Jurkat, Clone E6-1 (cell line): Measurements from ENCODE around the gene TDRD9.

Source experiments
- DNase-seq: peaks from one replicate; pipeline ENCODE4 v3.0.0-alpha.2; 2011; ENCODE audit warnings: low read depth, low spot score
- H3K4me3 ChIP-seq: 2 replicates; pipeline ENCODE4 v1.5.1; 2011; ENCODE audit warnings: mild to moderate bottlenecking, low read length, control low read depth, moderate library complexity

The TDRD9 gene

DNA sequence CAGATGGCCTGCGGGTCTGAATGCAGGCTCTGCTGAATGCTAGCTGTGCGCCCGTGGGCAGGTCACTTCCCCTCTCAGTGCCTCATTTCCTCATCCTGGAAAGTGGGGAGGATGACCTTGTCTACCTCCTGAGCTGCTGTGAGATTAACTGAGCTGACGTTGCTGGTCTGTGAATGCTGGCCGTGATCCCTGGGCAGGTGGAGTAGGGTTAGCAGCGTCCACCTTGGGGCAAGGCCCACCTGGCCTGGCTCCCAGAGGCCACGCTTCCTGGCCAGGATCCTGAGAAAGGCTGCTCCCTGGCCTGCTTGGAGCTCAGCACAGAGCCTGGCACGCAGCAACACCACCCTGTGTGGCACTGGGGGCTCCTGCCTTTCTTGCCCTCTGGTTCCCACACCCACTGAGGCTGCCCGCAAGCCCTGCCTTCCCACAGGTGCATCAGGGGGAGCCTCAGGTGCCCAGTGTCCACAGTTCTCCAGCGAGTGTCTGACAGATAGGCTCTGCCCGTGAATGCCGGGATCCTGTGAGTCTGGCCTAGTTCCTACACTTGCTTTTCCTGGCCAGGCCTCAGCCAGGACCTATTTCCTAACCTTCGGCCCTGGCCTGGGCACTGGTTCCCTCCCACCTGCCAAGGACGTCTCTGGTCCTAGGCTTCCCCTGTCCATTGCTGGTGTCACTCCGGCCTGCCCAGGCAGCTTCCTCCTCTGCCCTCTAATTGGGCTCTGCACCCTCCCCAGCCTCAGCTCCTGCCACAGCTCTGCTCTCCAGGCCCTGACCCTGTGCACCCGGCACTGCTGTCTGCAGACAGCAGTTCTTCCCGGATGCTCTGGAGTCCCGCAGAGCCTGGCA lies 37.2 kb upstream of the TDRD9 start:
- no peak for DNase-seq
- H3K4me3 ChIP-seq: no peak overlapping the region

DNA sequence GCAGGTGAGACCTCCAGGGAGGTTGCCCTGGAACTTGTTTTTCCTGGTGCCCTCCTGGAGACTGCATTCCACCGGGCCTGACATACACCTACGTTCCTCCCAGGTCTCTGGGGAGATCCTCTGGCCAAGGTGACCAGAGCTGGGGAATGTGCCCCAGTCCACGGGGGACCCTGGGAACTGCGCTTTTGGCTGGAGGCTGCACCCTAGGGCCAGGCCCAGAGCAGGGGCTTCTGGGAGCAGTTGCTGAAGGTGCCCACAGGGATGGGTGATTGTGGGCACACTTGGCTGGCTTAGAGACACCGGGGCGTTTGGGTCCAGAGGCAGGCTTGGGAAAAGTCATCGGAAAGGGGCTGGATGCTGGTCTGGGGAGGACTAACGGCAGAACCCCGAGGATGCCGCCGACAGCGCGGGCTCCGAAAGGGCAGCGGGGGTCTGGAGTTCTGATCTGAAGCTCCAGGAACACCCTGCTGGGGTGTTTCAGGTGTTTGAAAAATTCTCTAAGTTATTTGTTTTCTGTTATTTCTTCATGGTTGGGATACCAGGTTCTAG lies 36.5 kb upstream of the TDRD9 start:
- DNase-seq: no peak

DNA sequence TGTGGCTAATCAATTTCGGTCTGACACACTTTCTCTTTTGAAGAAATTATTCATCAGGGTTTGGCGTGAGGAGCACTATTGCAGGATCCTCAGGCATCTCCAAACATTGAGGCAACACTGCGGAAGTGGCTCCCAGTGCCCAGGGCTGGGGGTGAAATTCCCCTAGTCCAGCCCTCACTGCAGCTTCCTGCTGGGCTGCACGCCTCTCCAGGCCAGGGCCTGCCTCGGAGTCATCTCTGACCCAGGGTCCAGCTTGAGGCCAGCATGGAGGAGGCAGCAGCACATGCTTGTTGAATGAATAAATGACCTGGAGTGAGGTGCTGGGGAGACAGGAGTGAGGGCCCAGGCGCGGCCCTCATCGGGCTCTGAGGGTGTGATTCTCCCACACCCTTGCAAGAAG lies 36.0 kb upstream of the TDRD9 start:
- DNase-seq: no peak
- H3K4me3 ChIP-seq: no peak overlapping the region

More for the DNA sequence above, 36.5 kb upstream of the TDRD9 start:
- H3K4me3 ChIP-seq: no peak overlapping the region

DNA sequence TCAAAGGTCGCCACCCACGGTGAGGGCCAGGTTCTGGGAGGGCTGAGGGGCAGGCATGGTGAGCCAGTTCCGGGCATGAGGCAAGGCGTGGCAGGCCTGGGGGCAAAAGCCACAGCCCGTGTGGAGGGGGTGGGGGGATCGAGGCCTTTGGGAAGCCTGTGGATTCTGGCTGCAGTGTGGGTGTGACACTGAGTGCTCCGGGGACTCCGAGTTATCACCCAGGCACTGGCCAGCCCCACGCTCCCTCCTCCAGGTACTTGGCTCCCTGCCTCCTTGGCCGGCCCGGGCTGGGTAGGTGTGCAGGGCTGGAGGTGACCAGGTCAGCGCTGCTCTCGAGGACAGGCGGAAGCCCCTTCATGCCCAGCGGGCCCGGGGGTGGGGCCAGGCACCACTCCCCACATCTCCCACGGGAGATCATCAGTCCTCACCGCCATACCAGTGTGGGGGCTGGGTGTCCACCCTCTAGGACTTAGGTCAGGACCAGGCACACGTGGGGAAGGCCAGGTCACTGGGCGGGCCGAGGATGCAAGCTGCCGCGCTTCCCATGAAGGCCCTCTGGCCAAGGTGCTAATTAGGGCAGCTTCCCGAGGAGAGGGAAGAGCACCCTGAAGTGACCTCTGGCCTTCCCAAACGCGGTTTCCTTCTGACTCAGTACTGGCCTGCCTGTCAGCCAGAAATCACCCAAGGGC lies 34.1 kb upstream of the TDRD9 start:
- no peak overlapping the region for H3K4me3 ChIP-seq
- no peak for DNase-seq

DNA sequence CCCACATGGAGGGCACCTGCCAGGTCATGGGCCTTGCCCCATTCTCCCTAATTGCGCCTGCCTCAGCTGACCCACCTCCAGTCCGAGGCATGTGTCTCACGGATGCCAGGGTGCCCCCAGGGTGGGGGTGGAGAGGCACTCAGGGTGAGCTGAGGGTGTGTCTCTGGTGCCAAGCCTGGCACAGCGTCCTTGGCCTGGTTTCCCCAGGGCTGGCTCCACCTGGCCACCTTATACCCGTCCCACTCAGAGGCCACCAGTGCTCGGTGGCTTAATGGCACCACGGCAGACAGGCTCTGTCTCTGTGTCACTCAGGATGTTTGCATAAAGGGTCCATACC lies 33.6 kb upstream of the TDRD9 start:
- no peak for DNase-seq

DNA sequence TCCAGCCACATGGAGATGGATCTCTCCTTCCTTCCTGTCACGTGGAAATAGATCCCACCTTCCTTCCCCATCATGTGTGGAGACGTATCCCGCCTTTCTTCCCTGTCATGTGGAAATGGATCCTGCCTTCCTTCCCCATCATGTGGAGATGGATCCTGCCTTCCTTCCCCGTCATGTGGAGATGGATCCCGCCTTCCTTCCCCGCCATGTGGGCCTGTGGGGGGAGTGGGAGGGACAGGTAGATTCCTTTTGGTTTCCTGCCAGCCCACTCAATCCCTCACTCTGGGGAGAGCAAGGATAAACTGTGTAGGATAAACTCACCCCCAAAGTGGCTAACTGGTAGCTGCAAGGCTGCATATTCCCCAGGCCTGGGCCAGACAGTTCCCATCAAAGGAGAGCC lies 31.7 kb upstream of the TDRD9 start:
- DNase-seq: no peak
- no peak overlapping the region for H3K4me3 ChIP-seq

More for the DNA sequence above, 33.6 kb upstream of the TDRD9 start:
- H3K4me3 ChIP-seq: no peak overlapping the region

DNA sequence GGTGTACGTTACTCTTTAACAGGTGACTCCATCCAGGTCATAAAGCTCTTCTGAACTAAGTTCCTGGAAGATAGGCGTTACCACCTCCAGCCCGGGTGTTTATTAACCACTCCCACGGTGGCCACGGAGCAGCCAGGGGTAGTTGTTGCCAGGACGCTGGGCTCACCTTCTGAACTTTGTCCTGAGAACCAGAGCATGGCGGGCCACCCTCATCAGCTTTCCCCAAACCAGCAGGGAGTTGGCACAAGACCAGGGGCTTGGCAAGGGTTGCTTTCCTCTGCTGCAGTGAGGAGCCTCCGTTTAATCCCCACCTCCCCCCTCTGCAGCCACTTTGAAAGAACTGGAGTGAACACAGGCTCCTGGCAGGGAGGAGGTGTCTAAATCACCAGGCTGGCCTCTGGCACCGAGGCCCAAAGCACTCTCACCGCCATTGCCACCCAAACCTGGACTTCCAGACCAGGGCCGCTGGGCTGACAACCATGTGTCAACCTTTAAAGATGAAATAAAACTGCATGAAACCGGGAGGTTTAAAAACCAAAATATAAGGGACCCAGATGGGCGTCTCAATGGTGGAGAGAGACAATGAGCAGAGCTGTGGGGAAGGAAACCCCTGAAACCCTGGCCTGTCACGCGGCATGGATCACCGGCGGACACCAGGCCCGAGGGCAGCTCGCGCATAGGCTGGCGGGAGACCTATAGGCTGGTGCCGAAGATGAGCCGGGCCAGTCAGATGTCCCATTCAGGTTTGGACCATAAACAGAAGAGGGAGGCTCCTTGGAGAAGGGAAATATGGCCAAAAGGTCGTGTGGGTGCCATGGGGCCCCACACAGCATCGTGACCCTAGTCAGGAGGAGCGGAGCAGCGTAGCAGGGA lies 30.9 kb upstream of the TDRD9 start:
- H3K4me3 ChIP-seq: no peak overlapping the region
- DNase-seq: no peak

DNA sequence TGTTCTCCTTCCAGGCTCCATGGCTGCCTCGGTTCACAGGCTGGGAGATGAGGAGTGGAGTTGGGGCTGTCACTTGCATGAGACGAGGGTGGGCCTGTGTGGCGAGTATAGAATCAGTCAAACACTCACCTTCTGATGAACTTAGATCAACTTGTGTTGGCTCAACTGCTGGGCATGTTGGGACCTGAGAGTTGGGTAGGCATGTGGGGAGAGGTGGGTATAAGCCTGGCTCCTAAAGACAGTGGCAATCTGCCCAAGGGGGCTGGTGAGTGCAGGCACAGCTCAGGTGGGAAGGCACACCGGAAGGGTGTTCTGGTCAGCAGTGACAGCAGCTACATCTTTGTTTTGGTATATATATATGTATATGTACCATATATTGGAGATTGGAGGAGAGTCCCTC lies 30.1 kb upstream of the TDRD9 start:
- DNase-seq: no peak
- H3K4me3 ChIP-seq: no peak overlapping the region

DNA sequence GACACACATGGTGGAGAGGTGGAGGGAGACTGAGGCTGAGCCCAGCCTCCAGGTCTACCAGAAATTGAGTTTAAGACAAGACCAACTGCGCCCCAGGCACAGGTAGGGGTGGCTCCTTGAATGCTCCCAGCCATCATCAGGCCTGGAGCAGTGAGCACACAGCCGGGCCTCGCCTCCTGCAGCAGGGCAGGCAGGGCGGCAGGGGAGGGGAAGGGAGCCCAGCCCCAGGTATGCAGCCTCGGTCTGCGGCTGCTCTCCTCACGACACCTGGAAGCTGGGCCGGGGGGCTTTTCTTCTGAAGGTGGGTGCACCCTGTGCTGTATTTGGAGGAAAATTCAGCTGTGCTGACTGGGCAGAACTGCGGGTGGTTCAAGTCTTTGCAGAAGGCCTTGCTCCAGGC lies 29.5 kb upstream of the TDRD9 start:
- H3K4me3 ChIP-seq: no peak overlapping the region
- no peak for DNase-seq

DNA sequence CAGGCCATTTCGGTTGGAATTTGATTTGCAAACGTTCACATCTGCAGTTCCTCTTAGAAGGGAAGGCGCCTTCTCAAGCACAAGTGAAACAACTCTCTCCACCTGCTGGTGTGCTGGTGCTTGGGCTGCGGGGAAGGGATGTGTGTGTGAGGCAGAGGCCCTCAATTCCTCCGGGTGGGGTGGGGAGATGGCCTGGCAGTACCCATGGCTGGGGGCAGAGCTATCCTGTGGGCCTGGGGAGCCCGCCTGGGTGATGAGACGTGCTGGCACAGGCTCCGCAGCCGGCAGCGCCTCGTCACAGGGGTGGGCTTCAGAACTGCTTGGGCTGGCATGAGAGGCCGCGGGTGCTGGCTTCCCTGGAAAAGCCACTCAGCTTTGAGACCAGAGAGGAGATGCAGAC lies 28.9 kb upstream of the TDRD9 start:
- DNase-seq: no peak
- H3K4me3 ChIP-seq: no peak overlapping the region

DNA sequence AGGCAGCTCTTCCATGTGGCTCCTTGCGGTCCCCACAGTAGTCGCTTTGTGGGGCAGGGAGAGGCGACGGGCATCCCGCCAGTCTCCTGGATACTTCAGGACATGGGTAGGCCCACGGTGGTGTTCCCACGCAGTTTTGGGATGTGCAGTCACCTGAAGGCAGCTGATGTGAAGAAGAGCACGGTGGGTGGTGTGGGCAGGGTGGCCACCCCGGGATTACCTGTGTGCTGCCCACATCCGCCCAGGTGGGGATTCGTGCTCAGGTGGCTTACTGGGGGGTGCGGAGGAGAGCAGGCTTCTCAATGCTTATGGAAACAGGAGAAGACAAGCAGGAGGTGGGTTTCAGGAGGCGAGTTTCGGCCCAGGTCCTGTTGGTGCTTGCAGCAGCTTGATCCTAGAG lies 28.4 kb upstream of the TDRD9 start:
- DNase-seq: no peak
- H3K4me3 ChIP-seq: no peak overlapping the region

DNA sequence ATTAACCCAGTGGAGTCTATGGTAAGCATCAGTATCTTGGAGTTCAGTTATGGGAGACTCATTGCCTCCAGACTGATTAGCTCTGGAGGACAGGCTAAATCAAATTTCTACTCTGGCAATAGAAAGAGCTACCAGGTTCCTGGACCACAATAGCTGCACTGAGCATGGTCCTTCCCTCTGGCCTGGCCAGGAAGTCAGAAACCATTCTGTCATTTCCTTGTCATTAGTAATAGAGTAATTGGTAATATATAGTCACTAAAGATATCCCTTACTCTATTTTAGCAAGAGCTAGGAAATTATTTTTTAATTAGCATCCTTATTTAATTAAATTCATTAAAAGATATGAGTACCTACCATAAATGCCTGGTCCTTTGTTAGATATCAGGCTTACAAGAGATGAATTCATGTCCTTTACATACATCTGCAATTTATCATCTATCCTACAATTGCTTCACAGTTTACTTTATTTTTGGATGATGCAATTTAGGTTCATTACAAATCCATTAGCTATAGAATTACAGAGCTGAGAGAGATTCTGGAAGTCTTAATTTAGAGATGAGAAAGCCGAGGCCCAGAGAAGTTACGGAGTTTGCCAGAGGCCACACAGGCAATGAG lies 23.7 kb upstream of the TDRD9 start:
- DNase-seq: no peak
- no peak overlapping the region for H3K4me3 ChIP-seq

DNA sequence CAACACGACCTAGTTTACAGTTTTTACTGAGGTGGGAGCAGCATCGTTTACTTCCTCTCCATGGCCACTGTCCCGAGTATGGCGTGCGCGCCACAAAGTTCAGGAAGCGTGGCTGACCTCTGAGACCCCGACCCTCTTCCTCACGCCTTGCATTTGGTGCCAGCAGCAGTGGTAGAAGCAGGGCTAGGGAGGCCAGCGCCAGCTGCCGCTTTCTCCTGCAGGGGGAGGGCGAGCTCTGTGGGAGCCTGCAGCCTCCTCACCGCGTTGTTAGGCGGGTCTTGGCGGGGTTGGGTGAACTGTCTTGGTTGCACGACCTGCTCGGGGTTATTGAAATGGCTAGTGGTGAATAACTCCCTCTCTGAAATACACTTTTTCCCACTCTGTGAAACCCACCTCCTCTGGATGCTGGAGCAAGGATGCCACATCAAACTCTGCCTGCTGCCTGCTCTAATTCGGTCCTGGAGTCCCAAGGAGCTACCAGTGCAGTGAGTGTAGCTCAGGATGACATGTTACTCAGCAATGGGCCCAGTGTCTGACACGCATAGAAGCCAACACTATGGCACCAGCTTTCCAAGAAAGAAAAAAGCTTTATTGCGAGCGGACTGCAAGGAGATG lies 22.3 kb upstream of the TDRD9 start:
- peak; percentile 71 for DNase-seq
- peak overlapping the region; percentile 27 for H3K4me3 ChIP-seq

DNA sequence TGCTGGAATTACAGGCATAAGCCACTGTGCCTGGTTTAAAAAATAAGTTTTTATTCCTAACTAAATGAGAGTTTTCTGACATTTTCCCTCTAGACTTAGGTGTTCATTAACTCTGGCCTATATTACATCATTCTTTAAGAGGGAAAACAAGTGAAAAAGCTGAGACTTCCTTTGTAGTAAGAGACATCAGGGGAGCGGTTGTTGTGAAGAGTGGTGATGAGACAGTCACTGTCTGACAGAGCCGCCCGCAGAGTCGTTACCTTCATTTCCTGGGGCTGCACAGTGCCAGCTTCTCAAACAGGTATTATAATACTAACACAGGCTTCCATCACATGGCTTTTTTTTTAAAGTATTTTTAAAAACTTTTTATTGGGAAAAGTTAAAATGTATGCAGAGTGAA lies 19.7 kb upstream of the TDRD9 start:
- H3K4me3 ChIP-seq: peak overlapping the region; percentile 2
- peak; percentile 87 for DNase-seq

DNA sequence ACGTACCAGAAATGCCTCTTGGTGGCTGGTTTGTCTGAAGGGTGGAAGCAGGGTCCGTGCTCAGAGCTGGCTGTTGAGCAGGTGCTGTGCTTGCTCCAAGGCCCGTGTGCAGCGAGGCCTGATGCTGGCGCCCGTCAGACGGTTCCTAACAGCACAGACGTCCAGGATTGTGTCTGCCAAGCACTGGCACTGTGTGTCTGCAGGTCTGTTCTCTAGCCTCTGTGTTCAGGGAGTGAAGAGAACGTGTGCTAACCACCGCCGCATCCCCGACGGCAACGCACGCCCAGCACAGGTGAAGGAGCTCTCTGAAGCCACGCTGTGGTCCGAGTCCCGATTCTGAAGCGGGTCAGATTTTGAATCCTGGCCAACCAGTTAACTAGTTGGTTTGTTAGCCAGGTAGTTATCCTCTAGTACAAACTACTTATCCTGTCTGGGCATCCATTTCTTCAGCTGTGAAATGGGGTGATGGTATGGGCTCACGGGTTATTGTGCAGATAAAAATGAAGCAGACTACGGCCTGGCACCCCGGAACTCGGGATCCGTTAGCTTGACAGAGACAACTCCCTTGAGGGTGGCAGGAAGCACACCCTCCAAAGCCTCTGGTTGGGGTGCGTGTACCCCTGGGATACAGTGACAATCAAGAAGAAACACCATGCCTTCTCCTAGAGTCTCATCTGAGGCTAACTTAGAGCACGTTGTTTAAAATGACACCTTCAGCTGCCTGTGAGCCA lies 18.6 kb upstream of the TDRD9 start:
- H3K4me3 ChIP-seq: peak overlapping the region; percentile 40
- no peak for DNase-seq

DNA sequence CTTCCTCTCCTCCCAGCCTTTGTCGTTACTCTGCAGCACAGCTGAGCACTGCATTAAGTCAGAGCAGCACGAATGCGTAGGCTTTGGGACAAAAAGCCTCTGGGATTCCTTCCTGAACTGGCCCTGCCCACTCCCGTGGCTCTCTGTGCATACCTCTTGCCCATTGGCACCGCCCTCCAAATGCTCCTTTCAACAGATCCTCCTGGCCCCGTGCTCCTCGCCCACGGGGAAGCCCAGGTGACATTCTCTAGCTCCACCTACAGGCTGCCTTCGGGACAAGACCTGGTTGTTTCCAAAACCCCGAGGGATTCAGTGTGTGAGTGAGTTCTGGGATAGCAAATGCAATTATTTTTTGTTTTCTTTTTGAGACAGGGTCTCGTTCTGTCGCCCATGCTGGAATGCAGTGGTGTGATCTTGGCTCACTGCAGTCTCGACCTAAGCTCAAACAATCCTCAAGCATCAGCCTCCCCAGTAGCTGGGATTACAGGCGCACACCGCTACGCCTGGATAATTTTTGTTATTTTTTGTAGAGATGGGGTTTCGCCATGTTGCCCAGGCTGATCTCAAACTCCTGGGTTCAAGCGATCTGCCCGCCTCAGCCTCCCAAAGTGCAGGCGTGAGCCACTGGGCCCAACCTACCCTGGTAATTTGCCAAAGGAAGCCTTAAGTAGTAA lies 17.9 kb upstream of the TDRD9 start:
- DNase-seq: peak; percentile 76
- H3K4me3 ChIP-seq: peak overlapping the region; percentile 40

DNA sequence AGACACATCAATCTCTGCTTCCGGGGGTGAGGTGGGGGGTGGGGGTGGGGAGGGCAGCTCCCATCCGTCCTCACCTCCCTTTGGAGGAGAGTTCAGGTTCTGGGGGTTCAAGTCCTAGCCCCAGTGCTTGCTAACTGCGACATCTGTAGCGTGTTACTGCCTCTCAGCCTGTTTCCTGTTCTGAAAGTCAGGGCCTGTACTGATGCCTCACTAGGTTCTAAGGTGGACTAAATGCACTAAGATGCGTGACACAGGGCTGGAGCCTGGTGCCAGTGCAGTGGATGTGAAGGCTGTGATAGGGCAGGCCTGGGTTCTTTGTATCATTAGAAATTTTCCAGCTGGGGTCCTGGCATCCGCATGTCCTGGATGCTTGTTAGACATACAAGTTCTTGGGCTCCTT lies 17.3 kb upstream of the TDRD9 start:
- H3K4me3 ChIP-seq: no peak overlapping the region
- no peak for DNase-seq

DNA sequence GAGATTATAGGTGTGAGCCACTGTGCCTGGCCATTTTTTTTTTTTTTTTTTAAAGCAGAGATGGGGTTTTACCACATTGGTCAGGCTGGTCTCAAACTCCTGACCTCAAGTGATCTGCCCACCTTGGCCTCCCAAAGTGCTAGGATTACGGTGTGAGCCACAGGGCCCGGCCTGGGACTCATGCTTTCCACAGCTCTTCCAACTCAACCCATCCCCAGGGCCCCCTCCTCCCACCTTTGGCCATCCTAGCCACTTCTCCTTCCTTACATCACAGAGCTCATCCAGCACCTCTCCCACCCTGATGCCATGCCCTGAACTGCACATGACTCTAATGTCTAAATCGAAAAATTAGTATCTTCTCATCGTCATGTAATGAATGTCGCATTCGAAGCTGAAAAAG lies 12.6 kb upstream of the TDRD9 start:
- H3K4me3 ChIP-seq: no peak overlapping the region
- DNase-seq: no peak
